ENCODE measurements around the gene SPDYE18.
"Not testable (repeated sequence)": the region's sequence is repeated elsewhere in the genome, so short reads cannot be mapped to it uniquely, and the experiment has no call there.

SPDYE18 gene

DNA sequence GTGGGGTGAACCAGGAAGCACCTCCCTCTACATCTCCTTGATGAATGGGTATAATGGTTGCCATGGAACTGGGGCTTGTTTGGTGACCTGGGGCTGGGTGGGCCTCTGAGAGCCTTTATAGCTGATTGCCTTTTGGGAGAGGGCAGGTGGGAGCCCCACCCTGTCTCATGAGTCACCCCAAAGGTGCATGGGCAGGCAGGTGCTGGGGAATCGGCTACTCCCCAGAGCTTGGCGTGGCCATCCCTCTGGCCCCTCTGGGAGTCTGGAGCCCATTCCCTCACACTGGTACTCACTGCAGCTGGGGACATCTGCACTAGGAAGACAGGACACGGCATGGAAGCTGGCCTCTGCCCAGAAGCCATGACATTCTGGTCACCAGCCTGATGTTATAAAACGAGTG, at the start of gene SPDYE18:
TSS of gene SPDYE18 (minus strand) at position 2 of the 400 bp plus-strand sequence. CDS start 2,046 bp downstream, outside the sequence.
- not testable (repeated sequence) for DNase-seq

GRCh38 chr7:77108362-77108761, 46.0 kb upstream of the SPDYE18 start:
- not testable (repeated sequence) for DNase-seq

- DNase-seq = peak; percentile 43
Measured at GRCh38 chr7:77107659-77108058, 45.3 kb upstream of the SPDYE18 start.

- not testable (repeated sequence) for DNase-seq
Measured at GRCh38 chr7:77105904-77106303, 43.5 kb upstream of the SPDYE18 start.

DNA sequence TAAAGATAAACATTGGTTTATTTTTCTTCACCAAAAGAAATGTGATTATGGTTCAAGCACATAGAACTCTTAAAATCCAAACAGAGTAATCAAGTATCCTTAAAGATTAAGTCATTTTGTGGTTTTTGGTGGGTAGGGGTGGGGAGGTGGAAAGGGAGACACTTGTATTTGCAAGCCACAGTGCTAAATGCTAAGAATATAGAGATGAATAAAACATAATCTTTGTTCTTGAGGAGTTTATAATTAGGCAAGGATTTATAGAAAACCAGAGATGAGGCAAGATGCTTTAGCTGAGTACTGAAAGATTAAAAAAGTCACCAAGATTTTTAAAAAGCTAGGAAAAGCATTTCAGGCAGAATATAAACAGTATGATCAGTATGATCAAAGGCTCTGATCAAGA, 40.3 kb upstream of the SPDYE18 start:
- DNase-seq = not testable (repeated sequence)

DNA sequence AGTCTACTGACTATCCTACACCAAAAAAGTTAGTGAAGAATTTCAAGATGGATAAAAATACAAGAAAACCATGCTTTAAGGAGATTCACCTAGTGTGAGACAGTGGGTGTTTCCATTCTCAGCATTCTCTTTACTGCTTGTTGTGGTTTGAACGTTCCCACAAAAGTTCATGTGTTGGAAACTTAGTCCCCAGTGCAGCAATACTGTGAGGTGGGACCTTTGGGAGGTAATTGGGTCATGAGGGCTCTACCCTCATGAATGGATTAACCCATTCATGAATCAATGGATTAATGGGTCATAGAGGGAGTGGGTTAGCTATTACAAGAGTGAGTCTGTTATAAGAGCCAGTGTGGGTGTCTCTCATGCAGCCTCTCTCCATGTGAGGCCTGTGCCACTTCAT, 38.8 kb upstream of the SPDYE18 start:
- DNase-seq = not testable (repeated sequence)

DNA sequence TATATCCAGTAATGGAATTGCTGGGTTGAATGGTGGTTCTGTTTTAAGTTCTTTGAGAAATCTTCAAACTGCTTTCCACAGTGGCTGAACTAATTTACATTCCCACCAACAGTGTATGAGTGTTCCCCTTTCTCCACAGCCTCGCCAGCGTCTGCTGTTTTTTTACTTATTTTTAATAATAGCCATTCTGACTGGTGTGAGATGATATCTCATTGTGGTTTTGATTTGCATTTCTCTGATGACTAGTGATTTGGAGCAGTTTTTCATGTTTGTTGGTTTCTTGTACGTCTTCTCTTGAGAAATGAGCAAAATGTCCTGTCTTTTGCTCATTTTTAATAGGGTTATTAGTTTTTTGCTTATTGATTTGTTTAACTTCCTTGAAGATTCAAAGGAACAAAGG, 38.1 kb upstream of the SPDYE18 start:
- DNase-seq = not testable (repeated sequence)

- DNase-seq = not testable (repeated sequence)
Measured at GRCh38 chr7:77092301-77092700, 29.9 kb upstream of the SPDYE18 start.

GRCh38 chr7:77082192-77082591, 19.8 kb upstream of the SPDYE18 start:
- not testable (repeated sequence) for DNase-seq

- not testable (repeated sequence) for DNase-seq
Measured at GRCh38 chr7:77080236-77080635, 17.9 kb upstream of the SPDYE18 start.

GRCh38 chr7:77079624-77080023, 17.3 kb upstream of the SPDYE18 start:
- DNase-seq = not testable (repeated sequence)

DNA sequence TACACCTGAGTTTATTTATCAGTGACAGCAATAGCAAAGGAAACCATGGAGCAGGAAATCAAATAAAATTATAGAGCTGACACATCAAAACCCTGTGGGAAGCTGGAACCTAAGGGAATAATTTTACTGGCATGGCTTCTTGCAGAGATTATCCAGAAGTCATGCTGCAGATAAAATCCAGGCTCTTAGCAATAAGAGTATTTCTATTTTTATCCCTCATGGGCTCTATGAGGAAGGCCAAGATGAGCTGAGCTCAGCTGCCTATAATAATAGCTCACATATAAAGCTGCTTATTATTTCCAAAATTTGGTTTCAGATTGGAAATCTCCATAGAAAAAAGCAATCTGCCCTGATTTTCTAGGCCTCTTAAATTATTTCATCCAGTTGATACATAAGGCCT, 16.8 kb upstream of the SPDYE18 start:
- not testable (repeated sequence) for DNase-seq

GRCh38 chr7:77077060-77077459, 14.7 kb upstream of the SPDYE18 start:
- not testable (repeated sequence) for DNase-seq

DNA sequence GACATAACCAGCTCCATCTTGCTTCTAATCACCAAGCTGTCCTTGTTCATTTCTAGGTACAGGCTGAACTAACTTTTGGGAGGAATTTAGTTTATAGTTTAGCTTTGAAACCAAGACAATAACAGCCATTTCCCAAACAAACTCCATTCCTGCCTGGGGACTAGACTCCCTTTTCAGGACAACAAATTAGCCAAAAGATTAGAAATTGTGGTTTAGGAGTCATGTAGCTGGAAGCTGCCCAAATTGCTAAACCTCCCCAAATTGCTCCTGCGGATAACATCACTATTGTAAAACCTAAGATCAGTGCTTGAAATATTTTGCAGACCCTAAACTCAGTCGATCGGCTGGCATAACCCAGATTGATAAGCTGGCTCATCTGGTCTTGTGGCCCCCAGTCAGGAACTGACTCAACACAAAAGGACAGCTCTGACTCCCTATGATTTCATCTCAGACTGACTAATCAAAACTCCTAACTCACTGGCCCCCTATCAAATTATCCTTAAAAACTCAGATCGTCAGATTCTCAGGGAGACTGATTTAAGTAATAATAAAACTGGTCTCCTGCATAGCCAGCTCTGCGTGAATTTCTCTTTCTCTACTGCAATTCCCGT, 12.5 kb upstream of the SPDYE18 start:
- not testable (repeated sequence) for DNase-seq

DNA sequence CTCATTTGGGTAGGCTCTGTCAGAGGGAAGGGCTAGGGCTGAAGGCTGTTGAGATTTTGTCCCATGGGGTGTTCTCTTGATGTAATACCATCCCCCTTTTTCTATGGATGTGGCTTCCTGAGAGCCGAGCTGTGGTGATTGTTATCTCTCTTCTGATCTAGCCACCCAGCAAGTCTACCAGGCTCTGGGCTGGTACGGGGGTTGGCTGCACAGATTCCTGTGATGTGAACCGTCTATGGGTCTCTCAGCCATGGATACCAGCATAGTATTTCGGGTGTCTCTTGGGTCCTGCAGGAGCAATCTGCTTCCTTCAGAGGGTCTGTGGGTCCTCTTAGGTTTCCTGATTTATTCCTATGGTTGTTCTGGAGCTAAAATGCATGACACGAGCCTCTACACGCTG, 8.8 kb upstream of the SPDYE18 start:
- not testable (repeated sequence) for DNase-seq

DNA sequence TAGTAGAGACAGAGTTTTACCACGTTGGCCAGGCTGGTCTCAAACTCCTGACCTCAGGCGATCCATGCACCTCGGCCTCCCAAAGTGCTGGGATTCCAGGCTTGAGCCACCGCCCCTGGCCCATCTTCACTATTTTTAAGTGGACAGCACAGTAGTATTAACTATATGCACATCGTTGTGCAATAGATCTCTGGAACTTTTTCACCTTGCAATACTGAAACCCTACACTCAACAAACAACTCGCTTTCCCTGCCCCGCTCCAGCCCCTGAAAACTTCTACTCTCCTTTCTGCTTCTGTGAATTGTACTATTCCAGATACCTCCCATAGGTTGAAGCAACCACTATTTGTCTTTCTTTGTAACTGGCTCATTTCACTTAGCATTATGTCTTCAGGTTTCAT, 3.5 kb upstream of the SPDYE18 start:
- not testable (repeated sequence) for DNase-seq

DNA sequence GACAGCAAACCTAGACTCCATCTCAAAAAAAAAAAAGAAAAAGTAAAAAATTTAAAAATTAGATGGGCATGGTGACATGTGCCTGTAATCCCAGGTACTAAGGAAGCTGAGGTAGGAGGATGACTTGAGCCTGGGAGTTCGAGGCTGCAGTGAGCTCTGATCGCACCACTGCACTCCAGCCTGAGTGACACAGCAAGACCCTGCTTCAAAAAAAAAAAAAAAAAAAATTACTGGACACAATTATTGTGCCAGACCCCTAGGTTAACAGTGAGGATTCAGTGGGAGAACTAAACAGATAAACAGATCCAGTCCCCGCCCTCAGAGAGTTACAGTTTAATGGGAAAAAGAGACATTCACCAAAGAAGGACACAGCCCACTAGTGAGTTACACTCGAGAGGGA, 1.4 kb upstream of the SPDYE18 start:
- DNase-seq = not testable (repeated sequence)

- not testable (repeated sequence) for DNase-seq
Measured at GRCh38 chr7:77032261-77032660, 30.1 kb downstream of the SPDYE18 start, which contains the start of gene SPDYE17. Gene SPDYE17 (minus strand): TSS chr7:77032361. CDS start chr7:77030570, 1,791 bp downstream.

GRCh38 chr7:77026349-77026748, 36.0 kb downstream of the SPDYE18 start:
- not testable (repeated sequence) for DNase-seq

GRCh38 chr7:77010074-77010680, 52.2 kb downstream of the SPDYE18 start:
- DNase-seq = not testable (repeated sequence)

DNA sequence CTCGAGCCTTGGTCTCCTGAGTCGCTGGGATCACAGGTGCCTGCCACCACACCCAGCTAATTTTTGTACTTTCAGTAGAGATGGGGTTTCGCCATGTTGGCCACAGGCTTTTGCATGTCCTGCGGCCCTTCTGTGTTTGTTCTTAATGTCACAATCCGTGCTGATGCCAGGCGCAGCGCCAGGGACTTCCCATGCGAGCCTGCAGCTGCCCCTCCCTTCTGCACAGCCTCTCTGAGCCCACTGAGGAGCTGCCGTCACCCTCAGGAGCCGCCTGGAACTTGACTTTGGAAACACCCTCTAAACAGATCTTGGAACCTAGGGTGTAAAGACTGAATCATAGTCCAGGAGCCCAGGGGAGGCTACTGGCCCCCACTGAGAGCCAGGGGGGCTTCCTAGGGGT, 54.4 kb downstream of the SPDYE18 start:
- DNase-seq = not testable (repeated sequence)

- not testable (repeated sequence) for DNase-seq
Measured at GRCh38 chr7:77006127-77007110, 55.9 kb downstream of the SPDYE18 start.

DNA sequence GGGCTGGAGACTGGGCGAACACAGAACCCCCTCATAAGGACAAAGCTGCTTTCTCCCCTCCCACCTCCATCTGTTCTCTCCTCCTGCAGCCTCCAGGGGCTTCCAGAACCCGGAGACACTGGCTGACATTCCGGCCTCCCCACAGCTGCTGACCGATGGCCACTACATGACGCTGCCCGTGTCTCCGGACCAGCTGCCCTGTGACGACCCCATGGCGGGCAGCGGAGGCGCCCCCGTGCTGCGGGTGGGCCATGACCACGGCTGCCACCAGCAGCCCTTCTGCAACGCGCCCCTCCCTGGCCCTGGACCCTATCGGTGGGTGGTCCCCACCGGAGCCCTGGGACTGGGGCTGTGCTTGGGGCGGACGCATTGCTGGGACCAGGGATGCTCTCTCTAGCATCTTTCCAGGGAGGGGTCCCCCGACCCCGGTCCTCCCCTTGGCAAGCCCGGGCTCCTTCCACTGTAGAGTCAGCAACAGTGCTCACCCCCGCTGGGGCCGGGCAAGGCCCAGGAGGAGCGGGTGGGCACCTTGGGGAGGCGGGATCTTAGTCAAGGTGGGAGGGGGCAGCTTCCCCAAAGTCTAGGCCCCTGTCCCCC, 56.8 kb downstream of the SPDYE18 start:
- DNase-seq = not testable (repeated sequence)
